PFSK-1 (cell line): ENCODE measurements around the gene GPRIN1.

Experiments
- FOXP2 ChIP-seq: optimal IDR thresholded peaks from 2 replicates; pipeline ENCODE3; 2011; ENCODE audit warnings: borderline replicate concordance, control low read depth, inconsistent platforms; ENCODE audit not compliant: insufficient read depth; ENCODE audit errors: extremely low read length, extremely low read depth
- POLR2AphosphoS5 ChIP-seq: IDR thresholded peaks from 2 replicates; pipeline ENCODE4 v1.6.1; 2012; ENCODE audit warnings: low read depth, mild to moderate bottlenecking, control low read depth, low read length, moderate library complexity
- SIN3A ChIP-seq: IDR thresholded peaks from 2 replicates; pipeline ENCODE4 v1.6.1; 2012; ENCODE audit warnings: mild to moderate bottlenecking, low read length, moderate library complexity, borderline replicate concordance; ENCODE audit not compliant: insufficient read depth
- TAF1 ChIP-seq: IDR thresholded peaks from 2 replicates; pipeline ENCODE4 v1.6.1; 2012; ENCODE audit warnings: low read length, control low read depth, borderline replicate concordance; ENCODE audit not compliant: insufficient read depth
- TF ChIP-seq, protein P1 (sequence below), 2 experiments: IDR thresholded peaks; 2 replicates each; pipeline versions ENCODE4 v1.6.1 to v1.8.0; 2011 to 2012; ENCODE audit warnings: low read depth in 2 of 2, low read length in 2 of 2, control low read depth in 1 of 2, inconsistent platforms in 1 of 2, mild to moderate bottlenecking in 1 of 2, moderate library complexity in 1 of 2; ENCODE audit not compliant: insufficient read depth in 1 of 2

DNA sequence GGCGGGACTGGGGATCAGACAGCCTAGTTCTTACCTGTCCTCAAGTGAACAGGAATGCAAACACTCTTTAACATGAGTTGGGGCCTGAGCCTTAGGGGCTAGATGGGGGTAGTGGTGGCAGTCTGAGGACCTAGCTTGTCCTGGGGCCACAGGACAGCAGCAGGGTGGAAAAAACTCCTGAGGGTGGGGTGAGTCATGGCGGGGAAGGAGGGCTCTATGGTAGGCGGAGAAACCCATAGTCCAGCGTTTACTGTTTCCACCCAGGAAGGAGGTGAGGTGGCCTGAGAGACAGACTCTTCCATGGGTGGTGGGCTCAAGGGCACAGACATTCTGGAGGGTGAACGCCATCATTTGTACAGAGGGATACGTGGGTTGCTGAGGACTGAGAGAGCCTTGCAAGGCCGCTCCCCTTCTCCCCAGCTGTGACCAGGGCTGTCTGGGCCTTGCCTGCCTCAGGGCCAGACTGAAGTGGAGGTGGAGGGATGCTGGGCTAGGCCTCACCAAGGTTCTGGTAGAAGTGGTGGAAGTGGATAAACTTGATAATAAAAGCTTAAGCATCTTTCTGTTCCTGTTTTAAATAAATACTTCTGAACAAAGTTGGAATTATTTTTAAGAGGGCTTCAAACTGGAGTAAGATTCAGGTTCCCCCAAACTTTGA is 36.2 kb upstream of the GPRIN1 start:
- TF ChIP-seq POLR2AphosphoS5: no peak
- no peak for TF ChIP-seq TAF1
- TF ChIP-seq, protein P1, sequence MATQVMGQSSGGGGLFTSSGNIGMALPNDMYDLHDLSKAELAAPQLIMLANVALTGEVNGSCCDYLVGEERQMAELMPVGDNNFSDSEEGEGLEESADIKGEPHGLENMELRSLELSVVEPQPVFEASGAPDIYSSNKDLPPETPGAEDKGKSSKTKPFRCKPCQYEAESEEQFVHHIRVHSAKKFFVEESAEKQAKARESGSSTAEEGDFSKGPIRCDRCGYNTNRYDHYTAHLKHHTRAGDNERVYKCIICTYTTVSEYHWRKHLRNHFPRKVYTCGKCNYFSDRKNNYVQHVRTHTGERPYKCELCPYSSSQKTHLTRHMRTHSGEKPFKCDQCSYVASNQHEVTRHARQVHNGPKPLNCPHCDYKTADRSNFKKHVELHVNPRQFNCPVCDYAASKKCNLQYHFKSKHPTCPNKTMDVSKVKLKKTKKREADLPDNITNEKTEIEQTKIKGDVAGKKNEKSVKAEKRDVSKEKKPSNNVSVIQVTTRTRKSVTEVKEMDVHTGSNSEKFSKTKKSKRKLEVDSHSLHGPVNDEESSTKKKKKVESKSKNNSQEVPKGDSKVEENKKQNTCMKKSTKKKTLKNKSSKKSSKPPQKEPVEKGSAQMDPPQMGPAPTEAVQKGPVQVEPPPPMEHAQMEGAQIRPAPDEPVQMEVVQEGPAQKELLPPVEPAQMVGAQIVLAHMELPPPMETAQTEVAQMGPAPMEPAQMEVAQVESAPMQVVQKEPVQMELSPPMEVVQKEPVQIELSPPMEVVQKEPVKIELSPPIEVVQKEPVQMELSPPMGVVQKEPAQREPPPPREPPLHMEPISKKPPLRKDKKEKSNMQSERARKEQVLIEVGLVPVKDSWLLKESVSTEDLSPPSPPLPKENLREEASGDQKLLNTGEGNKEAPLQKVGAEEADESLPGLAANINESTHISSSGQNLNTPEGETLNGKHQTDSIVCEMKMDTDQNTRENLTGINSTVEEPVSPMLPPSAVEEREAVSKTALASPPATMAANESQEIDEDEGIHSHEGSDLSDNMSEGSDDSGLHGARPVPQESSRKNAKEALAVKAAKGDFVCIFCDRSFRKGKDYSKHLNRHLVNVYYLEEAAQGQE (IDR thresholded peaks at IDR 0.05; ENCODE audit: insufficient read depth in 1 of 2, low read depth in 2 of 2, low read length in 2 of 2): no peak
- no peak for TF ChIP-seq SIN3A
- TF ChIP-seq FOXP2: no peak
